ENCODE measurements around the gene LTBP2.

LTBP2 gene

GRCh38 chr14:74510959-74511409 lies 101.1 kb downstream of the LTBP2 start:
- in situ Hi-C loops (cut with HindIII; ENCODE audit: low pct_ligation_motif_present, low sequenced_read_pairs), result no loop called here
- Histone ChIP-seq H3K27ac (peak overlapping the region; percentile 62), H3K27me3 (replicated peaks) (no peaks in the 10 kb centered on the region), H3K36me3 (replicated peaks) (peaks cover 41% of the 10 kb centered on the region), H3K4me3 (ENCODE audit: low read depth, low read length) (no peak overlapping the region)
- TF ChIP-seq CTCF (IDR thresholded peaks at IDR 0.05; ENCODE audit: low read depth, low read length, missing control alignments), result no peak
- no peak for DNase-seq

GRCh38 chr14:74510223-74510931 lies 101.7 kb downstream of the LTBP2 start:
- H3K27me3 ChIP-seq (replicated peaks), result no peaks in the 10 kb centered on the region
- peaks cover 35% of the 10 kb centered on the region for H3K36me3 ChIP-seq (replicated peaks)
- TF ChIP-seq CTCF (IDR thresholded peaks at IDR 0.05; ENCODE audit: low read depth, low read length, missing control alignments), result no peak
- in situ Hi-C loops (cut with HindIII; ENCODE audit: low pct_ligation_motif_present, low sequenced_read_pairs), result no loop called here
- H3K27ac ChIP-seq, result peak overlapping the region; percentile 62
- no peak overlapping the region for H3K4me3 ChIP-seq (ENCODE audit: low read depth, low read length)
- DNase-seq, result peak; percentile 67

- peaks cover 36% of the 10 kb centered on the region for H3K36me3 ChIP-seq (replicated peaks)
- no peak for DNase-seq
- H3K27me3 ChIP-seq (replicated peaks), result no peaks in the 10 kb centered on the region
- no peak overlapping the region for H3K4me3 ChIP-seq (ENCODE audit: low read depth, low read length)
- no peak overlapping the region for H3K27ac ChIP-seq
- no peak for TF ChIP-seq CTCF (IDR thresholded peaks at IDR 0.05; ENCODE audit: low read depth, low read length, missing control alignments)
- in situ Hi-C loops (cut with HindIII; ENCODE audit: low pct_ligation_motif_present, low sequenced_read_pairs), result no loop called here
Observed at GRCh38 chr14:74509587-74510222, 102.3 kb downstream of the LTBP2 start.

- no peak for DNase-seq
- Histone ChIP-seq H3K27me3 (replicated peaks) (no peaks in the 10 kb centered on the region), H3K27ac (no peak overlapping the region), H3K4me3 (ENCODE audit: low read depth, low read length) (no peak overlapping the region), H3K36me3 (replicated peaks) (peaks cover 39% of the 10 kb centered on the region)
- in situ Hi-C loops (cut with HindIII; ENCODE audit: low pct_ligation_motif_present, low sequenced_read_pairs), result no loop called here
- no peak for TF ChIP-seq CTCF (IDR thresholded peaks at IDR 0.05; ENCODE audit: low read depth, low read length, missing control alignments)
Observed at GRCh38 chr14:74508844-74509428, 103.1 kb downstream of the LTBP2 start.

GRCh38 chr14:74508292-74508731 lies 103.7 kb downstream of the LTBP2 start:
- Histone ChIP-seq H3K27me3 (replicated peaks) (no peaks in the 10 kb centered on the region), H3K27ac (no peak overlapping the region), H3K4me3 (ENCODE audit: low read depth, low read length) (no peak overlapping the region), H3K36me3 (replicated peaks) (peaks cover 33% of the 10 kb centered on the region)
- TF ChIP-seq CTCF (IDR thresholded peaks at IDR 0.05; ENCODE audit: low read depth, low read length, missing control alignments), result peak; percentile 83
- DNase-seq, result no peak
- in situ Hi-C loops (cut with HindIII; ENCODE audit: low pct_ligation_motif_present, low sequenced_read_pairs), result no loop called here

All from brain microvascular endothelial cell (primary cell).